Measurements from ENCODE around the gene EDARADD. TPM values are rescaled to one million over a fixed set of nuclear protein-coding genes. Genes with fewer than 3 reads are reported as not detected.
A peak's percentile ranks its signal among the peaks of the same experiment; 100 is the strongest.

Gene EDARADD
- total and polyA plus RNA-seq, 2 of the 8 experiments (the other 6 are each of a cell fraction or from before 2014, with no cell fraction given), result 3.4 to 6.1 TPM

GRCh38 chr1:236395230-236395946, 1.3 kb downstream of the EDARADD start:
- no peaks in the 10 kb centered on the region for H4K20me1 ChIP-seq (replicated peaks in 1 of 2; ENCODE audit: control insufficient read depth in 1 of 2, insufficient read depth in 2 of 2, low read length in 2 of 2)
- peak overlapping the region; percentile 79 to 95 for H3K4me2 ChIP-seq (ENCODE audit: insufficient read depth in 1 of 2, low read depth in 2 of 2, low read length in 2 of 2)
- peak overlapping the region; percentile 92 for H3K4ac ChIP-seq (replicated peaks; ENCODE audit: insufficient read length, low read depth, low read length)
- no peaks in the 10 kb centered on the region for H3K36me3 ChIP-seq (ENCODE audit: control insufficient read depth in 2 of 4, insufficient read depth in 4 of 4, low read length in 3 of 4)
- H3K9ac ChIP-seq (replicated peaks in 1 of 4; ENCODE audit: extremely low read depth in 1 of 4, low read depth in 3 of 4, low read length in 3 of 4), result peak overlapping the region; percentile 58 to 81 (median 62)
- H2AK5ac ChIP-seq (ENCODE audit: low read depth, low read length), result no peak overlapping the region
- H3K4me1 ChIP-seq (replicated peaks in 1 of 4; ENCODE audit: control insufficient read depth in 3 of 4, insufficient read depth in 4 of 4, low read length in 3 of 4), result peaks cover 0 to 12% (median 8%) of the 10 kb centered on the region in 4 experiments; a peak in 6 of 7 replicates
- peak overlapping the region; percentile 68 for H4K8ac ChIP-seq (ENCODE audit: extremely low read depth, insufficient read depth, low read length)
- H4K91ac ChIP-seq (replicated peaks; ENCODE audit: insufficient read length, low read length), result peak overlapping the region; percentile 79
- no peaks in the 10 kb centered on the region for H3K79me1 ChIP-seq (ENCODE audit: low read depth, low read length)
- no peaks in the 10 kb centered on the region for H3K9me3 ChIP-seq (ENCODE audit: insufficient read depth in 2 of 2, low read depth in 1 of 2, low read length in 1 of 2)
- no peak overlapping the region for H3K14ac ChIP-seq (ENCODE audit: insufficient read length)
- no peaks in the 10 kb centered on the region for H3K79me2 ChIP-seq (ENCODE audit: control insufficient read depth in 1 of 2, insufficient read depth in 2 of 2, low read length in 2 of 2)
- H3K56ac ChIP-seq (replicated peaks; ENCODE audit: insufficient read length, low read depth, low read length), result no peak overlapping the region
- no peak overlapping the region for H2BK12ac ChIP-seq (ENCODE audit: low read depth, low read length)
- peak overlapping the region; percentile 86 for H2AFZ ChIP-seq (ENCODE audit: low read length)
- H3K23me2 ChIP-seq (ENCODE audit: low read depth, low read length), result peaks cover 8% of the 10 kb centered on the region; the same call in 1 of the 2 replicates
- peak overlapping the region; percentile 92 for H3K18ac ChIP-seq (ENCODE audit: extremely low read depth, low read length)
- DNase-seq (ENCODE audit: low read depth in 1 of 2, low spot score in 2 of 2) (peak in 1 of 2 experiments; percentile 80), FAIRE-seq (no peak)
- H3K27me3 ChIP-seq (replicated peaks in 1 of 4; ENCODE audit: control insufficient read depth in 3 of 4, extremely low read depth in 1 of 4, insufficient read depth in 3 of 4, low read length in 3 of 4), result peaks cover 1 to 12% (median 9%) of the 10 kb centered on the region in 4 experiments; a peak in 6 of 7 replicates
- H3K27ac ChIP-seq (ENCODE audit: low read depth, low read length), result no peak overlapping the region
- POLR2A ChIA-PET (ENCODE audit: partially characterized antibody), result interaction anchor here (0.8 to 1.3 kb wide), 4 partner anchors 14 to 331 kb away, joined by 3 to 4 read pairs (median 4); partner anchors contain the start of gene NID1
- no peak overlapping the region for H2BK120ac ChIP-seq (replicated peaks; ENCODE audit: low read depth, low read length)
- no peak overlapping the region for H2BK20ac ChIP-seq (ENCODE audit: low read length)
- peak overlapping the region; percentile 71; the same call in 1 of the 2 replicates for H2BK5ac ChIP-seq (ENCODE audit: low read depth, low read length)
- no peak overlapping the region for H2BK15ac ChIP-seq (ENCODE audit: low read length)
- no peak overlapping the region for H3K23ac ChIP-seq (ENCODE audit: insufficient read length)
- 2% methylated on average over 52 of the region's 86 CpGs; no CpG with 5 or more reads in 1 of the 2 experiments for WGBS, 2 experiments (ENCODE audit: extremely low coverage in 1 of 2, insufficient coverage in 1 of 2, insufficient read length in 1 of 2, insufficient replicate concordance in 2 of 2, low coverage in 1 of 2, low lambda C conversion rate in 2 of 2, missing lambda C conversion rate in 1 of 2)
- CTCF ChIA-PET (ENCODE audit: partially characterized antibody), result interaction anchor here (0.6 to 2.6 kb wide), 2 partner anchors 56 to 96 kb away, joined by 3 to 10 read pairs; no protein-coding TSS in a partner anchor
- H4K5ac ChIP-seq (ENCODE audit: insufficient read length, low read depth, low read length), result no peak overlapping the region
- peak overlapping the region; percentile 85 to 89 (median 88) for H3K4me3 ChIP-seq (ENCODE audit: extremely low read depth in 1 of 4, insufficient read depth in 2 of 4, low read depth in 3 of 4, low read length in 4 of 4)
- TF ChIP-seq SUZ12 (IDR thresholded peaks at IDR 0.05; ENCODE audit: low read length) (no peak), EZH2 (IDR thresholded peaks at IDR 0.05; ENCODE audit: low read depth, low read length, severe bottlenecking) (no peak), CEBPB (IDR thresholded peaks at IDR 0.05; ENCODE audit: low read depth, low read length) (no peak), BRCA1 (IDR thresholded peaks at IDR 0.05; ENCODE audit: low read depth, low read length) (no peak), SIRT6 (IDR thresholded peaks at IDR 0.05; ENCODE audit: low read length) (no peak), BCL11A (IDR thresholded peaks at IDR 0.05; ENCODE audit: low read depth in 2 of 2, low read length in 2 of 2) (no peak), TAF7 (optimal IDR thresholded peaks at IDR 0.05; ENCODE audit: borderline replicate concordance, low read depth, low read length) (peak; percentile 51), EP300 (IDR thresholded peaks at IDR 0.05; ENCODE audit: borderline replicate concordance in 1 of 2, low read depth in 2 of 2, low read length in 2 of 2) (no peak), HDAC2 (IDR thresholded peaks at IDR 0.05; ENCODE audit: borderline replicate concordance in 1 of 2, low read depth in 2 of 2, low read length in 2 of 2) (no peak; a peak in 1 of 4 replicates), CTBP2 (IDR thresholded peaks at IDR 0.05; ENCODE audit: borderline replicate concordance, insufficient read depth, insufficient read length, low read length) (no peak), CHD2 (IDR thresholded peaks at IDR 0.05; ENCODE audit: low read length) (no peak), EGR1 (IDR thresholded peaks at IDR 0.05; ENCODE audit: borderline replicate concordance, low read depth, low read length) (no peak)
